ENCODE measurements around the gene DENND4C.

The DENND4C gene

GRCh38 chr9:19306568-19306967, 76.1 kb downstream of the DENND4C start:
- no peak overlapping the region for H3K9ac ChIP-seq (ENCODE audit: low read length)
- TF ChIP-seq EZH2 (IDR thresholded peaks at IDR 0.05; ENCODE audit: borderline replicate concordance, low read length) (no peak), CTCF (IDR thresholded peaks at IDR 0.05; ENCODE audit: low read length) (no peak)
- no peak overlapping the region for H3K27ac ChIP-seq (ENCODE audit: low read depth, low read length, poor library complexity, severe bottlenecking)
- no peaks in the 10 kb centered on the region for H4K20me1 ChIP-seq (ENCODE audit: insufficient read depth, low read length)
- H3K9me3 ChIP-seq (ENCODE audit: low read length): no peaks in the 10 kb centered on the region
- H3K9me2 ChIP-seq (ENCODE audit: low read depth, low read length): no peaks in the 10 kb centered on the region
- 0 out of 2 replicates have a peak, but pooled peaks cover 3% of the 10 kb centered on the region for H3K79me2 ChIP-seq (ENCODE audit: insufficient read depth, low read length)
- no peak overlapping the region for H3K4me3 ChIP-seq (ENCODE audit: low read depth, low read length, poor library complexity, severe bottlenecking)
- H3K4me1 ChIP-seq (ENCODE audit: insufficient read depth, low read length, severe bottlenecking): no peaks in the 10 kb centered on the region
- peaks cover 22% of the 10 kb centered on the region; the same call in 1 of the 2 replicates for H3K36me3 ChIP-seq (ENCODE audit: insufficient read depth, low read length)
- no peak overlapping the region for H3K4me2 ChIP-seq (ENCODE audit: low read length)
- H3K27me3 ChIP-seq (ENCODE audit: insufficient read depth, low read length): no peaks in the 10 kb centered on the region
- no peak overlapping the region for H2AFZ ChIP-seq (ENCODE audit: low read length)
- no peaks in the 10 kb centered on the region for H3F3A ChIP-seq (ENCODE audit: insufficient read depth, low read length)

DNA sequence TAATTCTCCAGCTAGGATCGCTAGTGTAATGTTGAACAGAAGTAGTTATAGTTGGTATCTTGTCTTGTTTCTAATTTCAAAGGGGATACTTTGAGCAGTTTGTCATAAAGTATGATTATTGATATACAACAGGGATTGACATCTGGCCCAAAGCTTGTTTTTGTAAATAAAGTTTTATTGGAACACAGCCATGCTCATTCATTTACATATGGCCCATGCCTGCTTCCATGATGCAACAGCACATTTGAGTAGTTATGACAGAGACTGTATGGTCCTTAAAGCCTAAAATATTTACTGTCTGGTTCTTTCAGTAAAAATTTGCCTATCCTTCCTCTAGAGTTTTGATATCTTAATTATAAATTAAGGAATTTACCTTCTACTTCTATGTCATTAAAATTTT, 79.8 kb downstream of the DENND4C start:
- Histone ChIP-seq H3K79me2 (ENCODE audit: insufficient read depth, low read length) (no peaks in the 10 kb centered on the region), H3K27ac (ENCODE audit: low read depth, low read length, poor library complexity, severe bottlenecking) (no peak overlapping the region), H3K36me3 (ENCODE audit: insufficient read depth, low read length) (peaks cover 17% of the 10 kb centered on the region; the same call in 1 of the 2 replicates), H2AFZ (ENCODE audit: low read length) (no peak overlapping the region), H3K4me3 (ENCODE audit: low read depth, low read length, poor library complexity, severe bottlenecking) (no peak overlapping the region), H3K4me2 (ENCODE audit: low read length) (no peak overlapping the region), H3K9me3 (ENCODE audit: low read length) (no peaks in the 10 kb centered on the region), H3F3A (ENCODE audit: insufficient read depth, low read length) (no peaks in the 10 kb centered on the region), H3K27me3 (ENCODE audit: insufficient read depth, low read length) (no peaks in the 10 kb centered on the region), H3K4me1 (ENCODE audit: insufficient read depth, low read length, severe bottlenecking) (no peaks in the 10 kb centered on the region), H4K20me1 (ENCODE audit: insufficient read depth, low read length) (no peaks in the 10 kb centered on the region), H3K9me2 (ENCODE audit: low read depth, low read length) (no peaks in the 10 kb centered on the region), H3K9ac (ENCODE audit: low read length) (no peak overlapping the region)
- TF ChIP-seq EZH2 (IDR thresholded peaks at IDR 0.05; ENCODE audit: borderline replicate concordance, low read length): no peak
- no peak for TF ChIP-seq CTCF (IDR thresholded peaks at IDR 0.05; ENCODE audit: low read length)

GRCh38 chr9:19313573-19313972, 83.1 kb downstream of the DENND4C start:
- Histone ChIP-seq H3K9me2 (ENCODE audit: low read depth, low read length) (no peaks in the 10 kb centered on the region), H3K9me3 (ENCODE audit: low read length) (no peaks in the 10 kb centered on the region), H3K79me2 (ENCODE audit: insufficient read depth, low read length) (no peaks in the 10 kb centered on the region), H3K27ac (ENCODE audit: low read depth, low read length, poor library complexity, severe bottlenecking) (no peak overlapping the region), H3K4me3 (ENCODE audit: low read depth, low read length, poor library complexity, severe bottlenecking) (no peak overlapping the region), H3K9ac (ENCODE audit: low read length) (no peak overlapping the region), H3F3A (ENCODE audit: insufficient read depth, low read length) (no peaks in the 10 kb centered on the region), H2AFZ (ENCODE audit: low read length) (no peak overlapping the region), H3K4me1 (ENCODE audit: insufficient read depth, low read length, severe bottlenecking) (no peaks in the 10 kb centered on the region), H3K4me2 (ENCODE audit: low read length) (no peak overlapping the region), H3K27me3 (ENCODE audit: insufficient read depth, low read length) (no peaks in the 10 kb centered on the region), H4K20me1 (ENCODE audit: insufficient read depth, low read length) (no peaks in the 10 kb centered on the region), H3K36me3 (ENCODE audit: insufficient read depth, low read length) (peaks cover 16% of the 10 kb centered on the region)
- TF ChIP-seq EZH2 (IDR thresholded peaks at IDR 0.05; ENCODE audit: borderline replicate concordance, low read length): no peak
- TF ChIP-seq CTCF (IDR thresholded peaks at IDR 0.05; ENCODE audit: low read length): no peak

Data from OCI-LY1 (cell line).